Measurements from ENCODE around the gene CYBA. TPM values are rescaled to one million over a fixed set of nuclear protein-coding genes. Genes with fewer than 3 reads are reported as not detected.

Gene CYBA
- 222 and 228 TPM in 2 replicates for total RNA-seq

DNA sequence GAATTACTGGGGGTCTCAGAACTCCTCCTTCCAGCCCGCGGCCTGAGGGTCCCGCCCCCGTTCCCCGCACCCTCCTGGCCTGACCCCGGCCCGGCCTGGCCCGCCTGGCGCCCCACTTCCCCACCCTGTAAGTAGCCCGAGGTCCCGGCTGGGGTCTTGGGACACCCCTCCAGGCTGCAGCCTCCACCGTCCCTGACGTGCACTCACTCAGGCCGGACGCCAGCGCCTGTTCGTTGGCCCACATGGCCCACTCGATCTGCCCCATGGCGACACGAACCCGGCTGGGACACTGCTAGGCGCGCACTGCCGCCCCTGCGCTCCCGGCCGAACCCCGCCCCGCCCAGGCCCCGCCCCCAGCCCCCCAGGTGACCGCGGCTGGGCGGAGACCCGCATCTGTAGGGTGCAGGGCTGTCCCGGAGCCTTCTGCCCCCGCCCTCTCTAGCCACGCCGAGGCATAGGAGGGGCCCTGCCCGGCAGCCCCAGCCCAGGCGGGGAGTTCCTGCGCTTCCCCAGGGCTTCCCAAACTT lies at the start of gene CYBA:
TSS of gene CYBA (minus strand) at position 305 of the 527 bp plus-strand sequence. CDS start at position 265, 40 bp downstream.
- H3K27me3 Mint-ChIP-seq, result no peaks in the 10 kb centered on the region
- H3K4me3 Mint-ChIP-seq, result peak within 1 kb of the TSS; percentile 90
- peak within 1 kb of the TSS; percentile 96 for H3K27ac Mint-ChIP-seq
- intact Hi-C loops (cut with micrococcal nuclease), result loop anchor here (1.0 to 5.0 kb wide), 7 partner anchors 12 to 131 kb away; partner anchors contain the start of genes MVD and ZC3H18
- DNase-seq, result peak; percentile 97
- H3K9me3 Mint-ChIP-seq, result no peaks in the 10 kb centered on the region
- H3K36me3 Mint-ChIP-seq (ENCODE audit: low read depth), result peaks cover 17% of the 10 kb centered on the region
- peaks cover 15% of the 10 kb centered on the region for H3K4me1 Mint-ChIP-seq

DNA sequence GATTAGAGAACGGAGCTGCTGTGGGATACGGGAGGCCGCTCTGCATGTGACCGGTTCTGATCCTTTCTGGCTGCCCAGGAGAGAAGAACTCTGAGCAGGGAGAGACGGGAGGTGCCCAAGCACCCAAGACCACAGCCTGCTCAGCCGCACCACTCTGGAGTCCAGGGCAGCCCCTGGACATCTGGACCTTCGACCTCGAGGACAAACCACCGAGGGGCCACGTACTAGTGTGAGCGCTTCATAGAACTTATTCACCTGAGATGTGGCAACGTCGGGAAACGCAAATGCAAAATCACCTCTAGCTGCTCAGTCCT lies 49.4 kb upstream of the CYBA start:
- no peak for DNase-seq
- peak overlapping the region; percentile 81 for H3K4me3 Mint-ChIP-seq

DNA sequence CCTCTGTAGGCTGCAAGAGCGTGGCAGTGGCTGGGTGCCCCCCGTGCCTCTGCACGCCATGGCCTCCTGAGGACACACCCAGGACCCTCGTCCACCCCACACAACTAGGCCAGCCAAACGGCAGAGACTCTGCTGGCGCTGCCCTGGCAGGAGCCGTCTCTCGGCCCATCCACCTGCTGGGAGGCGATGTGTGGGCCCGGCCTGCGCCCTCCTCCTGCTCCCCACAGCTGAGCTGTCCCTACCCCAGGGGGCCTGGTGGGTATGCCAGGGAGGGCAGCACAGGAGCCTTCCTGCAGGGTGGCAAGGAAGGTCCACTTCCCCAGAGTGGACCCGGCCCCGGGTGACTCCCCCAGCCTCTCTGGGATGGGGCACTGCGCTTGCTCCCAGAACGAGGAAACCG lies 48.3 kb upstream of the CYBA start:
- H3K27ac Mint-ChIP-seq, result peak overlapping the region; percentile 95
- H3K4me1 Mint-ChIP-seq, result peaks cover 42% of the 10 kb centered on the region
- peak overlapping the region; percentile 81 for H3K4me3 Mint-ChIP-seq
- H3K27me3 Mint-ChIP-seq, result no peaks in the 10 kb centered on the region
- intact Hi-C loops (cut with micrococcal nuclease), result no loop called here
- H3K9me3 Mint-ChIP-seq, result no peaks in the 10 kb centered on the region
- DNase-seq, result no peak
- H3K36me3 Mint-ChIP-seq (ENCODE audit: low read depth), result peaks cover 22% of the 10 kb centered on the region

More for the DNA sequence above, 49.4 kb upstream of the CYBA start:
- Mint-ChIP-seq H3K27me3 (no peaks in the 10 kb centered on the region), H3K9me3 (no peaks in the 10 kb centered on the region), H3K27ac (peak overlapping the region; percentile 95), H3K36me3 (ENCODE audit: low read depth) (peaks cover 22% of the 10 kb centered on the region), H3K4me1 (peaks cover 47% of the 10 kb centered on the region)
- intact Hi-C loops (cut with micrococcal nuclease), result loop anchor here (2.0 to 5.0 kb wide), 4 partner anchors 37 to 247 kb away; partner anchors contain the start of genes CYBA, IL17C, MVD and ZFPM1

DNA sequence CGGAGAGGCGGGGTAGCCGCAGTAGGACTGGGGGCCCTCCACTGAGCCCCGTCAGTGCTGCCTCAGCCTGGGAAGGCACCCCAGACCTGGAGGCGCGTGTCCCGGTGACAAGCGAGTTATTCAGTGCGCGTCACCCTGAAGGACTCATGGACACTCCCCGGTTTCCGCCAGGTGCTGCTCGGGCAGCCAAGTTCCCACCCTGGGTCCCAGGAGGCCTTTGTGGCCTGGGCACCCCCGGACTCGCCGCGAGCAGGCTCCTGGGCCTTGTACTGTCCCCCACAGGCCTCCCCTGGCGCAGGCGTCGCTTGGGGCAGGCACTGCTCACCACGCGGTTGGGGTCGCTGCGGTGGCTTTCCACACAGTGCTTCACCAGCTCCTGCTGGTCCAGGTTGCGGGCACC lies 47.8 kb upstream of the CYBA start:
- Mint-ChIP-seq H3K9me3 (no peaks in the 10 kb centered on the region), H3K27ac (no peak overlapping the region), H3K27me3 (no peaks in the 10 kb centered on the region), H3K4me3 (no peak overlapping the region), H3K4me1 (peaks cover 37% of the 10 kb centered on the region), H3K36me3 (ENCODE audit: low read depth) (peaks cover 22% of the 10 kb centered on the region)
- intact Hi-C loops (cut with micrococcal nuclease), result no loop called here
- DNase-seq, result no peak

DNA sequence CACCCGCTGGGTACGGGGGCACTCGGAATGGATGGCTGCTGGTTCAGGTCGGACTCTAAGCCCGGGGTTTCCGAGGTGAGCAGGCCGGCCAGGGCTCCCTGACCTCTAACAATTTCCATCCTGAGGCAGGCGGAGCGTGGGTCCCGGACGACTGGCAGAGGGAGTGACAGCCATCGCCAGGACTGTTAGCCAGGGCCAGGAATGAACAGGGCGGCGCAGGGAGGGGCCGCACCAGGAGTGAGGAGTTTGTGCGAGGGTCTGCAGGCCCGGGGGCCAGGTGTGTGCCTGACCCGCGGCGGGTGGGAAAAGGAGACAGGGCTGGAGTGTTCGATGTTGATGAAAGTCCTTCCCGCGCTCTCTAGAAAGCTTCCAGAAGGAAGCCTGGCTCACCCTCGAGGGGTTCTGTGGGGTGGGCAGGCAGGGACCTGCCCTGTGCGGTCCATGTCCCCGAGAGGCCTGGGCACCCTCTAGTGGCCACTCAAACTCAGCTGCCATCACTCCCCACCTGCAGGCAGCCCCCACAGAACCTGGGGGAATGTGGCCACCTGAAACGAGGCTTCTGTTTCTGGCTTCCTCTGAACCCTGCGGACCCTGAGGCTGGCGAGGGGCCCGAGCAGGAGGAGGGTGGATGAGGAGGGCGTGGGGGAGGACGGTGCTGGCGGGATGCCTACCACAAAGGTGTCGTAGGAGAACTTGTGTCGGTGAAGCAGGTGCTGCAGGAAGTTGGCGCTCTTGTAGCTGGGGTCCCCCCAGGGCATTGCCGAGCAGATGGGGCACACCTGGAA lies 47.2 kb upstream of the CYBA start:
- Mint-ChIP-seq H3K36me3 (ENCODE audit: low read depth) (peaks cover 20% of the 10 kb centered on the region), H3K9me3 (no peaks in the 10 kb centered on the region), H3K4me1 (peaks cover 35% of the 10 kb centered on the region), H3K27ac (no peak overlapping the region), H3K4me3 (no peak overlapping the region), H3K27me3 (no peaks in the 10 kb centered on the region)
- intact Hi-C loops (cut with micrococcal nuclease), result no loop called here
- DNase-seq, result no peak

DNA sequence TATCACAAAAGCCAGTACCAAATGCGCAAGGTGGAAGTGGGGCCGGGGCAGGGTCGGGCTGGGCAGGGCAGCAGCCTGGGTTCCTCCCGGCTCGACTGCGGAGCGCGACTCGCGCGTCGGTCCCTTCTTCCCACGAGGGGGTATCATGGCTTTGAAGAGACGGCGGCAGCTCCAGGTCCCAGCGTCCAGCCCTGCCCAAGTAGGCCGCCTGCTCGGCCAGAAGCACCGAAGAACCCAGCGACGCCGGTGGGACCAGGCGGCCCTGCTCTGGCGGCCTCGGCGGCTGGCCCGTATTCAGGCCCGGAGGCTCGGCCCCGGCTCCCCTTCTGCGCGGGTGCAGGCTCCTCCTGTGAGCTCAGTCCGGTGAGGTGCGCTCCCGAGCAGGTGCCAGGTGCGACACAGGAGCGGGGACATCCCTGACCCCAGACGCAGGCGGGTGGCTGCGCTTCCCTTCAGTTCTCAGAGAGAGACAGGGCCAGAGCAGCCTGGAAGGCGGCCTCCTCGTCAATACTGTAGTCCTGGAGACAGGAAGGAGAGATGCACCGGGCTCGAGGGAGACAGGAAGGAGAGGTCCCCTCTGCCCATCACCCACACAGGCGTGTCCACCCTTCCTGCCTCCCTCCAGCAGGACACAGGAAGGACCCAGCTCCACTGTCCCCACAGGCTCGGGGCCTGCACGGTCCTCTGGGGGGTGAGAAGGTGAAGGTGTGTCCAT lies 46.4 kb upstream of the CYBA start:
- Mint-ChIP-seq H3K4me1 (peaks cover 34% of the 10 kb centered on the region), H3K4me3 (no peak overlapping the region), H3K9me3 (no peaks in the 10 kb centered on the region), H3K27me3 (no peaks in the 10 kb centered on the region), H3K36me3 (ENCODE audit: low read depth) (peaks cover 16% of the 10 kb centered on the region), H3K27ac (no peak overlapping the region)
- intact Hi-C loops (cut with micrococcal nuclease), result no loop called here
- DNase-seq, result no peak

DNA sequence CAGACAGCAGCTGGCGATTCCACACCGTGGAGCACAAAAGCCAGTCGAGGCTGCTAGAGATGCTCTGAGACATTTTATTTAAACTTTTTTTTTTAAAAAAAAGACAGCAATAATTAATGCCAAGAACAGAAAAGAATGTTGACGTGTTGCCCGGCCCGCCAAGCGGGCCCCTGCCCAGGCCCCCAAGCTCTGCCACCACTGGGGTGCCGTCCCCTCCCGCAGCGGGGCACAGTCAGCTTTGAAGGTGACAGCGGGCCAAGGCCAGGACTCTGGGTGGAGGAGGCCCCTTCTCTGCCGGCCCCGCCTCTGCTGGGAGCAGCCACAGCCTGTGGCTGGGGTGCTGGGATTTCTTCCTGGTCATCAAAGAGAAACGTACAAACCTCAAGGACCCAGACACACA lies 45.6 kb upstream of the CYBA start:
- DNase-seq, result no peak
- Mint-ChIP-seq H3K4me1 (peaks cover 37% of the 10 kb centered on the region), H3K9me3 (no peaks in the 10 kb centered on the region), H3K36me3 (ENCODE audit: low read depth) (peaks cover 16% of the 10 kb centered on the region), H3K27me3 (no peaks in the 10 kb centered on the region), H3K4me3 (no peak overlapping the region), H3K27ac (no peak overlapping the region)
- intact Hi-C loops (cut with micrococcal nuclease), result no loop called here

DNA sequence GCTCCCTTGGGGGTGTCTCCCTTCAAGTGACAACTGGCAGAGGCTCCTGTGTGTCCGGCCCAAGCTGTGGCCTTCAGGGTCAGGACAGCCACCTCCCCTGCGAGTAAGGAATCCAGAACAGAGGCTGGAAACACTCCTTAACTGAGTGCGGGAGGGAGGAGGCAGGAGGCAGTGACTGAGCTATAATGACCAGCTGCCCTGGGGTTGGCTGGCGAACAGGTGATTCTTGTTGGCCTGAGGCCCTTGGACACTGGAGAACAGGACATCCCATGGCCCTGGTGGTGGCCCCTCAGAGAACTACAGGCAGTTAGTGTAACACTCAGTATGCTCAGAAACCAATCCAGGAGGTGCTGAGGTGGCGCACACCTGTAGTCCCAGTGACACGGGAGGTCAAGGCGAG lies 44.9 kb upstream of the CYBA start:
- H3K36me3 Mint-ChIP-seq (ENCODE audit: low read depth), result peaks cover 13% of the 10 kb centered on the region
- H3K4me3 Mint-ChIP-seq, result no peak overlapping the region
- intact Hi-C loops (cut with micrococcal nuclease), result no loop called here
- no peaks in the 10 kb centered on the region for H3K9me3 Mint-ChIP-seq
- H3K27me3 Mint-ChIP-seq, result no peaks in the 10 kb centered on the region
- no peak overlapping the region for H3K27ac Mint-ChIP-seq
- DNase-seq, result no peak
- H3K4me1 Mint-ChIP-seq, result peaks cover 40% of the 10 kb centered on the region

DNA sequence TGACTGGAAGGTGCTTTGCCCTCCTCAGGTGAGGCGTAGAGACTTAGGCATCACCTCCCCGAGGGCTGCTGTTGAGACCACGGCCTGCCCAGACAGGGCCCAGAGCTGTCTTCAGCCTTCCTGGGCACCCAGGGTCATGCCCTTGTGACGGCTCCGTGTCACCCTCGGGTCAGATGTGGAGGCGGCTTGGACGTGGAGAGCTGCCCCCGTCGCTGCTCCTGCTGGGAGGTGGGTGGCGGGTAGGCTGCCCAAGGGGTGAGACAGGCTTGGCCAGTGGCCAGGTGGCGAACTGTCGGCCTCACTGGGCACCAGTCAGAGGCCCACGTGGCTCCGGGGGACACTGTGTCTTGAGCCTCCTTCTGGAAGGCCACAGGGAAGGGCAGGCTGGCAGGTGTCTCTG lies 44.4 kb upstream of the CYBA start:
- DNase-seq, result no peak
- no peak overlapping the region for H3K27ac Mint-ChIP-seq
- intact Hi-C loops (cut with micrococcal nuclease), result no loop called here
- H3K4me1 Mint-ChIP-seq, result peaks cover 42% of the 10 kb centered on the region
- H3K36me3 Mint-ChIP-seq (ENCODE audit: low read depth), result peaks cover 12% of the 10 kb centered on the region
- H3K4me3 Mint-ChIP-seq, result no peak overlapping the region
- no peaks in the 10 kb centered on the region for H3K9me3 Mint-ChIP-seq
- H3K27me3 Mint-ChIP-seq, result no peaks in the 10 kb centered on the region

DNA sequence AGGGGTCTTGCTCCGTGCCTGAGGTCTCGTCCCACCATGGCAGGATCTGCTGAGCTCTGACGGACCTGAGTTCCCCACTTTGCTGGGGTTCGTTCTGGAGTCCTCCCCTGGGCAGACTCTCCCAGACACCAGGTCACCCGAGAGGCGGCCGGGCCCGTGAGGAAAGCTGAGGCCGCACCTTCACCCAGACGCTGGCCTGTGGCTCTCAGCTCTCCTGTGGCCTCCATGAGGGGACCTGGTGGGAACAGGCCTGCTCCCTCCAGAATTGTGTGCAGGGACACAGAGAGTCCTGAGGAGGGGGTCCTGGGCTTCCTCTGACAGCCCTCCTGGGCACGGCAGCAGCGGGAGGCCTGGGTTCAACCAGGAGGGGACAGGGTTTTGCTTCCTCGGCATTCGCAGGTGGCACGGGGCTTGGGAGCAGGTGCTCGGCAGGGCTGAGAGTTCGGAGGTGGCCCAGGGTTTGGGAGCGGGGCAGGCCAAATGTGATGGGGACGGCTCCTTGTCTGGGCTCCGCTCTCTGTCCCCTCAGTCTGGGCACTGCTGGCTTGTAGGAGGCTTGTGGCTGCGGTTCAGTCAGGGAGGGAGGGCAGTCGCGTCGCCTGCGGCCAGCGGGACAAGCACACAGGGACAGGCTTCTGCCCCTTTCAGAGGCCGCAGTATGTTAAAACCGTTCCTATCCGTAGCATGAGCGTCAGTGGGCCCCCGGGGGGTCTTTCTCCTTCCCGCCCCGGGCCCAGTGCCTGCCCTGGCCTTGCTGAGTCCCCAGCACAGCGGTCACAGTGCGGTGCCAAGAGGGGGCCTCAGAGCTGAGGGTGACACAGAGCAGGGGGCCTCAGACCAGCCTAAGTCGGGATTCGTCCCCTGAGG lies 43.6 kb upstream of the CYBA start:
- intact Hi-C loops (cut with micrococcal nuclease), result no loop called here
- Mint-ChIP-seq H3K9me3 (no peaks in the 10 kb centered on the region), H3K27me3 (no peaks in the 10 kb centered on the region), H3K36me3 (ENCODE audit: low read depth) (peaks cover 8% of the 10 kb centered on the region), H3K4me1 (peaks cover 36% of the 10 kb centered on the region), H3K4me3 (no peak overlapping the region), H3K27ac (peak overlapping the region; percentile 4)
- DNase-seq, result no peak

DNA sequence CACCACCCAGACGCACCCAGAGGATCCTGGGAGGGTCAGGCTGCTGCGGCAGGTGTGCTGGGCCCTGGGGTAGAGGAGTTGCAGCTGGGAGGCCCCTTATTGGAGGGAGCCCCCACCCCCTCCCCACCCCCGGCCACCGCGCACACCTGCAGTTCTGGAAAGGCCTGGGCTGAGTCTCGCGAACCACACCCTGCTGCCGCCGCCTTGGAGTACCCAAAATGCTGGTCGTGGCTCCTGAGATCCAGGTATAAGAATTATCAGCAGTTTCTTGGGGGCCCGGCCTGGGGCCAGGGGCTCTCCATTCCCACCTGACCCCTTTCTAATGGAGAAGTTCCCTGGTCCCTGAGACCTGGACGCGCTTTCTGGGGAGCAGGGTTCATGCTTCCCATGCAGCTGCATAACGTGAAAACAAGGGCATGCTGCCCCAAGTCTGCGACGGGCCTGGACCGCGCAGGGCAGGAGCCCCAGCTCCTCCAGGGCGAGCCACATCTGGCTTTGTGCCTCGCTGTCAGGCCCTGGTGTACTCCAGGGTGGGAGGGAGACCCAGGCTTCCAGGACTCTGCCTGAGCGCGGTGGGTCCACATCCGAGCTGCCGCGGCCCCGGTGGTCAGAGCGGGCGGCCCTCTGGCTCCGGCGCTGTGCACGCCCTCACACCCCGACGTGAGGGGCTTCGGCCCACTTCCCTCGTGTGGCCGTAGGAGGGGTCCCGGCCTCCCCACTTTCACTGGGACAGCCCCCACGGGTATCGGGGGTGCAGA lies 42.7 kb upstream of the CYBA start:
- peaks cover 8% of the 10 kb centered on the region for H3K36me3 Mint-ChIP-seq (ENCODE audit: low read depth)
- no peak for DNase-seq
- H3K27ac Mint-ChIP-seq, result no peak overlapping the region
- no peaks in the 10 kb centered on the region for H3K27me3 Mint-ChIP-seq
- intact Hi-C loops (cut with micrococcal nuclease), result no loop called here
- no peak overlapping the region for H3K4me3 Mint-ChIP-seq
- H3K9me3 Mint-ChIP-seq, result no peaks in the 10 kb centered on the region
- peaks cover 39% of the 10 kb centered on the region for H3K4me1 Mint-ChIP-seq

DNA sequence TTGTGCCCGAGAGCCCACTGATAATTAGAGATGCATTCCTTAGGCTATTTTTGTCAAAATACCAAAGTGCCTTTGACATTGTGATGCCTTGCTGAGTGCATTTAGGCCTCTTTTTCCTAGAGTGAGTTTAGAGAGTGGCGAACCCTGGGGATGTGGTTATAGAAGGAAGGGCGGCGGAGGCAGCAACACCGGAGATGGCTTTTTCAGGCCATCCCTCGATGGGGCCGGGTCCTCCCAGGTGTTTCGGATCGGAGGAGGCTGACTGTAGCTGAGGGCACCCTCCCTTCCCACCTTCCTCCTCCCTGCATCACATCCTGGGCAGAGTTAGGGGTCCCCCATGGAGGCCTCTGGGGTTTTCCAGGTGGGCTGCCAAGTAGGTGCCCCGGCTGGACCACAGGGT lies 42.0 kb upstream of the CYBA start:
- peaks cover 43% of the 10 kb centered on the region for H3K4me1 Mint-ChIP-seq
- no peaks in the 10 kb centered on the region for H3K9me3 Mint-ChIP-seq
- no peaks in the 10 kb centered on the region for H3K27me3 Mint-ChIP-seq
- no peak for DNase-seq
- peaks cover 5% of the 10 kb centered on the region for H3K36me3 Mint-ChIP-seq (ENCODE audit: low read depth)
- H3K4me3 Mint-ChIP-seq, result peak overlapping the region; percentile 30
- intact Hi-C loops (cut with micrococcal nuclease), result no loop called here
- peak overlapping the region; percentile 20 for H3K27ac Mint-ChIP-seq

DNA sequence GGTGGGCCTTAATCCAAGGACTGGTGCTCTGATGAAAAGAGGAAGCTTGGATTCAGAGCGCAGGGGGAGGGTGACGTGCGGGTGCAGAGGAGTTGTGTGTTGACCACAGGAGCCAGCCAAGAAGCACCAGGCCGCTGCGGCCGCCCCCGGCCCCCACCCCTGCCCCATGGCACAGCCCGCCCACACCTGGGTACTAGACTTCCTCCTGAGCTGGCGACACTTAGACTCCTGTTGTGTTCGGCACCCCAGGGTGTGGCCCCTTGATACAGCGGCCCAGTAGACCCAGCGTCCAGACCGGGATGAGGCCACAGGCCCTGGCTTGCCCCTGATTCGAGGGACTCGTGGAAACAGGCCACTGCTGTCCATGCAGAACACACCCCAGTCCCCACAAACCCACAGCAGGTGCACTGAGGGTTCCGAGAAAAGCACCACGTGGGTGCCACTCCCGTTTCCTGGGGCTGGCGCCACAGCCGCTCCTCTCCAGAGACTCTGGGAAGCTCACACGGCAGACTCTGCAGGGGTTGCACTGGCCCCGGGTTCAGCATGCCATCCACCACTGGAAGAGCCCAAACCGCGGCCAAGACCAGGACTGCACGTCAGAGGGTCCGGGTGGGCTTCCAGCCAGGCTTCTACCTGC lies 41.2 kb upstream of the CYBA start:
- H3K36me3 Mint-ChIP-seq (ENCODE audit: low read depth), result no peaks in the 10 kb centered on the region
- no peaks in the 10 kb centered on the region for H3K9me3 Mint-ChIP-seq
- H3K4me1 Mint-ChIP-seq, result peaks cover 39% of the 10 kb centered on the region
- peak overlapping the region; percentile 81 for H3K27ac Mint-ChIP-seq
- H3K27me3 Mint-ChIP-seq, result no peaks in the 10 kb centered on the region
- peak overlapping the region; percentile 62 for H3K4me3 Mint-ChIP-seq
- intact Hi-C loops (cut with micrococcal nuclease), result no loop called here
- peak; percentile 87 for DNase-seq

Measured in activated CD4-positive, alpha-beta T cell treated with anti-CD3 and anti-CD28 coated beads, Interleukin-2, amount 10 ng/mL, durations not matched to agents 24 days and 14 days (primary cell).